GM19025 (cell line): Measurements from ENCODE around the gene LPCAT1.
A peak's percentile ranks its signal among the peaks of the same experiment; 100 is the strongest.
"Not testable (repeated sequence)": the region's sequence is repeated elsewhere in the genome, so short reads cannot be mapped to it uniquely, and the experiment has no call there.

ENCODE experiments used
- ATAC-seq: cut with Tn5 transposase; IDR thresholded peaks from one replicate; pipeline ENCODE4 v1.9.1; 2021; ENCODE audit warnings: mild to moderate bottlenecking, low read depth, moderate library complexity; ENCODE audit not compliant: unreplicated experiment

Gene LPCAT1

GRCh38 chr5:1523793-1524480 lies at the start of gene LPCAT1:
LPCAT1 (minus strand) TSS chr5:1523960; CDS start chr5:1523844, 116 bp downstream.
- ATAC-seq: peak; percentile 83

GRCh38 chr5:1571875-1572274 lies 48.1 kb upstream of the LPCAT1 start:
- not testable (repeated sequence) for ATAC-seq

GRCh38 chr5:1570975-1571374 lies 47.2 kb upstream of the LPCAT1 start:
- no peak for ATAC-seq

- ATAC-seq: no peak
Observed at GRCh38 chr5:1568201-1568979, 44.6 kb upstream of the LPCAT1 start.

- not testable (repeated sequence) for ATAC-seq
Observed at GRCh38 chr5:1567527-1568200, 43.9 kb upstream of the LPCAT1 start.

GRCh38 chr5:1565737-1566734 lies 42.3 kb upstream of the LPCAT1 start:
- no peak for ATAC-seq

- no peak for ATAC-seq
Observed at GRCh38 chr5:1564824-1565736, 41.3 kb upstream of the LPCAT1 start.

GRCh38 chr5:1564182-1564748 lies 40.5 kb upstream of the LPCAT1 start:
- no peak for ATAC-seq

- ATAC-seq: no peak
Observed at GRCh38 chr5:1563617-1564181, 39.9 kb upstream of the LPCAT1 start.

- no peak for ATAC-seq
Observed at GRCh38 chr5:1563051-1563461, 39.3 kb upstream of the LPCAT1 start.

- no peak for ATAC-seq
Observed at GRCh38 chr5:1562599-1562998, 38.8 kb upstream of the LPCAT1 start.

- no peak for ATAC-seq
Observed at GRCh38 chr5:1561402-1561929, 37.7 kb upstream of the LPCAT1 start.

GRCh38 chr5:1560499-1560898 lies 36.7 kb upstream of the LPCAT1 start:
- ATAC-seq: not testable (repeated sequence)

- ATAC-seq: no peak
Observed at GRCh38 chr5:1558944-1559343, 35.2 kb upstream of the LPCAT1 start.

GRCh38 chr5:1557114-1557873 lies 33.5 kb upstream of the LPCAT1 start:
- no peak for ATAC-seq

GRCh38 chr5:1555808-1556731 lies 32.3 kb upstream of the LPCAT1 start:
- no peak for ATAC-seq
